Upper lobe of left lung (tissue), 4 donors: ENCODE measurements around the gene TSSK2.

ENCODE experiments used
- EP300 ChIP-seq, 4 donors: sonication (generic); formaldehyde crosslinking; IDR thresholded peaks; one replicate each; pipeline ENCODE4 v1.5.1; 2017; ENCODE audit warnings: antibody characterized with exemption in 4 of 4, control low read depth in 2 of 4
- POLR2A ChIP-seq, 4 donors: fragments of 450-650 bp; IDR thresholded peaks; one replicate each; pipeline ENCODE4 v1.5.1; 2016 to 2017; ENCODE audit warnings: antibody characterized with exemption in 4 of 4, mild to moderate bottlenecking in 2 of 4
- POLR2AphosphoS5 ChIP-seq, 2 donors: sonication (generic); formaldehyde crosslinking; IDR thresholded peaks; one replicate each; pipeline ENCODE4 v1.5.1; 2017; ENCODE audit warnings: antibody characterized with exemption in 2 of 2
- TF ChIP-seq, protein P1 (sequence below), 6 experiments: fragments of 450-650 bp in 4 of 6; fragments of 200-600 bp in 2 of 6; sonication (generic) in 2 of 6; IDR thresholded peaks; one replicate each; pipeline ENCODE4 v1.5.1; 2016 to 2019; ENCODE audit warnings: antibody characterized with exemption in 6 of 6

DNA sequence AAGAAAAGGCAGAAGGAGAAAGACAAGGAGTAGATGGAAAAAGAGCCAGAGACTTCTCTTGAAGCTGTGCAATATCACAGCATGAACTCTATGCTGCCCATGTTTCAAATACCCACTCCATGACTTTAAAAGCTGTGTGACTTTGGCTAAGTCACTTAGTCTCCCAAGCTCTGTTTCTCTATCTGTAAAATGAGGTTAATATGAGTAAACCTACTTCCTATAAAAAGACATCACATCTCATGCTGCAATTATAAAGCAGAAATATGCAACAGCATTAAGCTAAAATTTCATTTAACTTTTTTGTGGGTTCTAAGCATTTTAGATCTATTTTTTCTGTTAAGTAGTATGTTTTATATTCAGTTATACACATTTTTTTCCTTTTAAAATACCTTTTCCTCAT lies 20.5 kb upstream of the TSSK2 start:
- TF ChIP-seq, protein P1, sequence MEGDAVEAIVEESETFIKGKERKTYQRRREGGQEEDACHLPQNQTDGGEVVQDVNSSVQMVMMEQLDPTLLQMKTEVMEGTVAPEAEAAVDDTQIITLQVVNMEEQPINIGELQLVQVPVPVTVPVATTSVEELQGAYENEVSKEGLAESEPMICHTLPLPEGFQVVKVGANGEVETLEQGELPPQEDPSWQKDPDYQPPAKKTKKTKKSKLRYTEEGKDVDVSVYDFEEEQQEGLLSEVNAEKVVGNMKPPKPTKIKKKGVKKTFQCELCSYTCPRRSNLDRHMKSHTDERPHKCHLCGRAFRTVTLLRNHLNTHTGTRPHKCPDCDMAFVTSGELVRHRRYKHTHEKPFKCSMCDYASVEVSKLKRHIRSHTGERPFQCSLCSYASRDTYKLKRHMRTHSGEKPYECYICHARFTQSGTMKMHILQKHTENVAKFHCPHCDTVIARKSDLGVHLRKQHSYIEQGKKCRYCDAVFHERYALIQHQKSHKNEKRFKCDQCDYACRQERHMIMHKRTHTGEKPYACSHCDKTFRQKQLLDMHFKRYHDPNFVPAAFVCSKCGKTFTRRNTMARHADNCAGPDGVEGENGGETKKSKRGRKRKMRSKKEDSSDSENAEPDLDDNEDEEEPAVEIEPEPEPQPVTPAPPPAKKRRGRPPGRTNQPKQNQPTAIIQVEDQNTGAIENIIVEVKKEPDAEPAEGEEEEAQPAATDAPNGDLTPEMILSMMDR (IDR thresholded peaks at IDR 0.05) = no peak
- no peak for TF ChIP-seq POLR2AphosphoS5 (IDR thresholded peaks at IDR 0.05)
- TF ChIP-seq EP300 (IDR thresholded peaks at IDR 0.05) = no peak
- TF ChIP-seq POLR2A (IDR thresholded peaks at IDR 0.05) = no peak
